D721Med (cell line): ENCODE results near the gene ATRNL1.

Experiments used
- DNase-seq: peaks from one replicate; pipeline ENCODE4 v3.0.0; 2011; ENCODE audit warnings: low spot score; ENCODE audit not compliant: insufficient read length
- FAIRE-seq: peaks from 2 replicates; lab custom pipeline; 2011; peaks lifted over from hg19 to GRCh38; lab: Jason Lieb, UNC
- CTCF ChIP-seq: IDR thresholded peaks from 2 replicates; pipeline ENCODE4 v1.5.1; 2012; ENCODE audit warnings: mild to moderate bottlenecking, control low read depth; ENCODE audit not compliant: insufficient read depth; ENCODE audit errors: missing control alignments

ATRNL1 gene

GRCh38 chr10:115409347-115409746 lies 316.2 kb downstream of the ATRNL1 start:
- DNase-seq: no peak
- TF ChIP-seq CTCF: no peak
- FAIRE-seq: no peak

- TF ChIP-seq CTCF: peak; percentile 71
- DNase-seq: no peak
- FAIRE-seq: no peak
Measured at GRCh38 chr10:115417585-115418265, 324.6 kb downstream of the ATRNL1 start.

- TF ChIP-seq CTCF: no peak
- FAIRE-seq: no peak
Measured at GRCh38 chr10:115422624-115423023, 329.5 kb downstream of the ATRNL1 start.

GRCh38 chr10:115427611-115428010 lies 334.4 kb downstream of the ATRNL1 start:
- FAIRE-seq (no peak), DNase-seq (no peak)
- no peak for TF ChIP-seq CTCF

More at GRCh38 chr10:115422624-115423023, 329.5 kb downstream of the ATRNL1 start:
- no peak for DNase-seq

GRCh38 chr10:115432188-115432819 lies 339.1 kb downstream of the ATRNL1 start:
- peak; percentile 50 for TF ChIP-seq CTCF
- DNase-seq (no peak), FAIRE-seq (no peak)

GRCh38 chr10:115436999-115437398 lies 343.8 kb downstream of the ATRNL1 start:
- no peak for TF ChIP-seq CTCF
- FAIRE-seq: no peak
- DNase-seq: no peak
